ENCODE results near the gene MMP2.

DNA sequence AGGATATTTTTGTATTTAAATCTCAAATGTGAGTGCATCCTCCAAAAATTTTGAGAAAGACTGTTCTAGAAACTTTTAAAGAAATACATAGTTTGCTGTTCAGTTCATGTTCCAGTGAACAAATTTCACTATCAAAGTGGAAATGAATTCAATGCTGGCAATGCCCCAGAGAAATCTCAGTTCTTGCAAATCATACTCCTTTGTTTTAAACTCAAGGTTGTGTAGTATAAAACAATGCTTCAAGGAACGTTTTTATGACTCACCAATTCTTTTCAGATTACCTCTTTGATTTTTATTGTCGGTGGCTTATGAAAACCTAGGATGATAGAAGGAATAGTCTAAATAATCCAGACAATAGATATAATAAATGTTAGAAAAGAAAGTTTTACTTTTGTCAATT is 47.4 kb downstream of the MMP2 start:
- TF ChIP-seq POLR2A (IDR thresholded peaks at IDR 0.05; ENCODE audit: low read length) (no peak), GATA1 (IDR thresholded peaks at IDR 0.05; ENCODE audit: low read depth, low read length) (no peak)
